CD4-positive, alpha-beta T cell treated with Interferon alpha-2 for 1 hour (primary cell): ENCODE data around the gene ANKRD6.

Source experiments
- DNase-seq, 2 donors: peaks; one replicate each; pipeline ENCODE4 v3.0.0-alpha.2; 2020 to 2022

Gene ANKRD6

DNA sequence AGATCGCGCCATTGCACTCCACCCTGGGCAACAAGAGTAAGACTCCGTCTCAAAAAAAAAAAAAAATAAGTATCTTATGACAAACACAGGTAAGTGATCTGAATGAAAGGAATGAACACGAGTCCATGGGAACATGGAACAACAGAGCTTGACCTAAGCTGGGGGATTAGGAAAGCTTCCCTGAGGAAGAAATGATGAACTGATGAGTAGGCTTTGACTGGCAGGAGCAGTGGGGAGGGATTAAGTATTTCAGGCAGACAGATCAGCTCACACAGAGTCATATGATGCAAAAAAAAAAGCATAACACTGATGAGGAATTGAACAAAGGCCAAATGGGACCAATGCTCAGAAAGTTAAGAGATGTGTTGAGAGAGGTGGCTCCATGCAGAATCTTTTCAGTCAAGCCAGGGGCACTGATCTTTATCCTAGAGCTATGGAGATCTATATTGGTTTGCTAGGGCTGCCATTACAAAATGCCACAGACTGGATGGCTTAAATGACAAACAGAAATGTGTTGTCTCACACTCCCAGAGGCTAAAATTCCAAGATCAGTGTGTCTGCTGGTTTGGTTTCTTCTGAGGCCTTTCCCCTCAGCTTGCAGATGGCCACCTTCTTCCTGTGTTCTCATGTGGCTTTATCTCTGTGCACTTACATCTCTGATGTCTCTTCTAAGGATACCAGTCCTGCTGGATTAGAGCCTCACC lies 85.6 kb downstream of the ANKRD6 start:
- no peak for DNase-seq

DNA sequence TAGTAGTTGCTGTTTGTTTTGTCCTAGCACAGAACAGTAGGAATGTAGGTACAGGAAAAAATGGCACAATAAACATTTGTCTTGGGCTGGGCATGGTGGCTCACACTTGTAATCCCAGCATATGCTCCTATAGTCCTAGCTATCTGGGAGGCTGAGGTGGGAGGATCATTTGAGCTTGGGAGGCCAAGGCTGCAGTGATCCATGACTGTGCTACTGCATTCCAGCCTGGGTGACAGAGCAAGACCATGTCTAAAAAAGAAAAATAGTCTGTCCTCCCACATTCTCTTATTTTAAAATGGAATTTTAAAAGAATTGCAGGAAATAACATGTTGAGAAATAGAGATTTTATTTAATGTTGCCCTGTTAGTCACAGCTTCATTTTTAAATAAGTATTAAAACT lies 87.8 kb downstream of the ANKRD6 start:
- DNase-seq = no peak

DNA sequence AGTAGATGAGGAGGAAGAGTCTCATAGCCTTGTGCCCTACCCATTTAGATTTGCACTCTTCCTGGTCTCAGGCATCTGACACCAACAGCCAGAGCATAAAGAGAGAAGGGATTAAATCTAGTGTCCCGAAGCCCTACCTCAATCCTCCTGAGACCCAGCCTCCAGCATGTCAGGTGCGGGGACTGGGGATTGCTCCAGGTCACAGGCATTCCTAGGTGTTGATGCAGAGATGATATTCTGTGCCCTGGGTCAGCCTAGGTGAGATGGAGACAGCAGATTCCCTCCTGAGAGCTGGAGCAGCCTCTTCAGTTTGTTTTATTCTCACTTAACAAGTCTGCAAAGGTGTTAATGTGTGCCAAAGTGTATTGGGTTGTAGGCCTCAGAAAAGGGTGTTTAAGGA lies 89.8 kb downstream of the ANKRD6 start:
- DNase-seq = no peak

DNA sequence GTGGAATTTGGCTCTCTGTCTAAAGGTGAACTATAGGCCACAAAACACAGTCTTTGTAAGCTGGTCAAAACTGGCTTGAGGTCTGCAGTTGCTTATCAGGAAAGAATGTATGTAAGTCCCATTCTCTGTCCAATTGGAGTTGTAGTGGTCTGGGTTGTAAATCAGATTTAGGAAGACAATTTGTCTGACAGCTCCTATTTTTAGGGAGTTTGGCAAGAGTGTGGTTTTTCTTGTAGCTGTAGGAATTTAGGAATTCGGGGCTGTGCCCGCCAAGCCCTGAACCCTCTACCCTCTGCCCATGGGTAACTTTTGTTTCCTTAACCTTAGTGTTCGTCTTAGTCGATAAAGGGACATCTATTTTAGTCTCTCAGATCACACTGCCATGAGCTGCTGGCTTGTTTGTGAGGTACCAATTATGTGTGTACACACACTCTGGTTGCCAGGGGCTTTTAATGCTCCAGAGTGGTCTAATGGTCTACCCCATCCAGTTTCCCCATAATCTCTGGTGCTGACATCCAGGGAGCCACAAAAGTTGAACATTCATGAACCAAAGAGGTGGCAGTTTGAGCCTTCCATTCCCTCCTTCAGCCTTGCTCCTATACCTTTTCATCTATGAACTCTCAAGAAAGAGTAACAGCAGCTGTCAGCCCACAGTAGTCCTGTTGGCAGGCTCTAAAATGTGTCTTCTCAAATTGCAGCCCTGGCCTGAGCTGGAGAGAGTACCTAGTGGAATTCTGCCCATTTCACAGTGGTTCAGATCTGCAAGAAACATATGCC lies 93.0 kb downstream of the ANKRD6 start:
- no peak for DNase-seq

DNA sequence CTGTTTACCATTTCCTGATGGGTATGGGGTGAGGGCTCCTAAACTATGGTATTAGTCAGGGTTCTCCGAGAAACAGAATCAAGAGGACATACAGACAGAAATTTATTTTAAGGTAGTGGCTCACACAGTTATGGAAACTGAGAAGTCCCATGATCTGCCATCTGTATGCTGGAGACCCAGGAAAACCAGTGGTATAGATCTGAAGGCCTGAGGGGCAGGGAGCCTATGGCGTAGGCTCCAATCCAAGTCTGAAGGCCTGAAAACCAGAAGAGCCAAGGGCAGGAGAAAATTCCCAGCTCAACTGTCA lies 93.6 kb downstream of the ANKRD6 start:
- DNase-seq = no peak

DNA sequence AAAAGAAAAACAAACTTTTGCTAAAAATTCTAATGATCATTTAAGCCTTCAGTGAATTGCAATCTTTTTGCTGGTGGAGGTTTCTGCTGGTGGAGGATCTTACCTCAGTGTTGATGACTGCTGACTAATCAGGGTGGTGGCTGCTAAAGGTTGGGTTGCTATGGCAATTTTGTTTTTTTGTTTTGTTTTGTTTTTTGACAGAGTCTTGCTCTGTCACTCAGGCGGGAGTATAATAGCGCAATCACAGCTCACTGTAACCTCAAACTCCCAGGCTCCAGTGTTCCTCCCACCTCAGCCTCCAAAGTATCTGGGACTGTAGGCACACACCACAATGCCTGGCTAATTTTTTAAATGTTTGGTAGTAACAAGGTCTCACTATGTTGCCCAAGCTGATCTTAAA lies 94.7 kb downstream of the ANKRD6 start:
- peak in 1 of 2 donors; percentile 16 for DNase-seq

DNA sequence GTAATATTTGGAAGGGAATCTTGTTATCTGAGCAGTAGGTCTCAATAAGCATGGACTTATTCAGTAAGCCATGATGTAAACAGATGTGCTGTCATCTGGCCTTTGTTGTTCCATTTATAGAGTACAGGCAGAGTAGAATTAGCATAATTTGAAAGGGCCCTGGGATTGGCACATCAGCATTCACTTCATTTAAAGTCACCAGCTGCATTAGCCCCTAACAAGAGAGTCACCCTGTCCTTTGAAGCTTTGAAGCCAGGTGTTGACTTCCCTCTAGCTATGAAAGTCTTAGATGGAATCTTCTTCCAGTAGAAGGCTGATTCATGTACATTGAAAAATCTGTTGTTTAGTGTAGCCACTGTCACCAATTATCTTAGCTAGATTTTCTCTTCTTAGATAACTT lies 95.9 kb downstream of the ANKRD6 start:
- DNase-seq = no peak

DNA sequence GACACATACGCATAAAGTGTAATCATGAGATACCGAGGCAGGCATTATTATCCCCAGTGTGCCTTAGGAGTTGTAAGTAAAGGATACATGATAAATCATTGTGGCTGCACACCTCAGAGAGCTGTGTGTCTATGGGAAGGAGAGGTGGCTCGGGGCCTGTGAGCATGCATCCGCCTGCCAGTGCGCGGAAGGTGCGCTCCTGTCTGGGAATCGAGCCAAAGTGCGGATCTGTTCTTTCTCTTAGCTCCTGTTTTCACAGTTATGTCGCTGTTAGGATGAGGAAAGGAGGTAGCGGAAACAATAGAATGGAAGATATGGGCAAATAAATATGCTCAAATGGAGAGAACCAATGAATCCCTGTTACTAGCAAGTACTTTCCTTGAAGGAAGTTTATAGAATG lies 98.0 kb downstream of the ANKRD6 start:
- DNase-seq = no peak

DNA sequence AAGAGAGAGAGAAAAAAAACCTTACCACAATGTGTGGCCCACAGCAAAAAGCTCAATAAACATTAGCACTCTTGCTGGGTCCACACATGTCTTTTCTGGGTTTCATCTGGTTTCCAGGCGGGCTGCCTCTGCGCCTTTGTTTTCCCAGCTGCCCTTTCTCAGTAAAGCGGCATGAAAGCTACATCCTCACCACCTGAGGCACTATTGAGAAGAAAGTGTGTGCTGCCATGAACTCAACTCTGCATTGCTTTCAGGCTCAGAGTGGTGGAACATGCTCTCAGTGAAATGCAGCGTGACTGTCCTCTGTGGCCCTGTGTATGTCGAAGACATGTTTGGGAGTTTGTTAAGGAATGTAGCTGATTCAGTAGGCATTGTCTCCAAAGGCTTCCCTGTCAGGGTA lies 103.3 kb downstream of the ANKRD6 start:
- no peak for DNase-seq

DNA sequence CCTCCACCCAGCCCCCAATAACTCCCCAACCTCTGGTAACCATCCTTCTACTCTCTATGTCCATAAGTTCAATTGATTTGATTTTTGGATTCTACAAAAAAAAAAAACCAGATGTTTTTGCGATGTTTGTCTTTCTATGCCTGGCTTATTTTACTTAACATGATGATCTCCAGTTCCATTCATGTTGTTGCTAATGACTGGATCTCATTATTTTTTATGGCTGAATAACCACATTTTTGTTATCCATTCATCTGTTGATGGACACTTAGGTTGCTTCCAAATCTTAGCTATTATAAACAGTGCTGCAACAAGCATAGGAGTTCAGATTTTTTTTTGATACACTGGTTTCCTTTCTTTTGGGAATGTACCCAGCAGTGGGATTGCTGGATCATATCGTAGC lies 106.8 kb downstream of the ANKRD6 start:
- DNase-seq = no peak

DNA sequence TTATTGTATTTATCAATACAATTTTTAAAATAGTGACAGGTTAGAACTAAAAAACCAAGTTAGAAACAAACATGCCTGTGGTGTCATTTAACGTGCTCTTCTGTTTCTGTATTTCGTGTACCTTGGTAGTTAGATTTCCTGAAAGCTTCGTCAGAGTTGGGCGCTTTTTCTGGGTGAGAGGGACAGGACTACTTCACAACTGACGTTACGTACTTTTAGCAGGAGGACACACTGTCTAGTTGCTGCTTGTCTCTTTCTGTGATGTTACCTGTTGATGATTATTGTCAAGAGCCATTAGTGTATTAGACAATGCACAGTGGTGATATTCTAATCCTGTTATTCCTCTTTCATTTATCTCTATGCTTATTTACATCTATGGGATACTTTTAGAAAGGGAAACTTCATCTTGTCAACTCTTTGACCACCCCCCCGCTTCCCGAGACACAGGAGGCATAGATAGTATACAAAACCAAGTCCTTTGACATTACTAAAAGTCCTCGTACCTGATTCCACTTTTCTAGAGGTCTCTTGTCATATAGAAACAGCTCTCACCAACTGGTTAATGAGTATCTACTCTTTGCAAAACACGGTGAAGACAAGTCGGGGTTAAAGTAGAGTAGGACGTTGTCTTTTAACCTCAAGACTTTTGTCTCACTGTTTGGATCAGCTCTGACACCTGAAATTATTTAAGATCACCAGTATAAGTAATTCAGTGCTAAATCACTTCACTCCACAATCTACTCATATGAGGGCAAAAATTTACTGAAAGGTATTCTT lies 109.3 kb downstream of the ANKRD6 start:
- no peak for DNase-seq

DNA sequence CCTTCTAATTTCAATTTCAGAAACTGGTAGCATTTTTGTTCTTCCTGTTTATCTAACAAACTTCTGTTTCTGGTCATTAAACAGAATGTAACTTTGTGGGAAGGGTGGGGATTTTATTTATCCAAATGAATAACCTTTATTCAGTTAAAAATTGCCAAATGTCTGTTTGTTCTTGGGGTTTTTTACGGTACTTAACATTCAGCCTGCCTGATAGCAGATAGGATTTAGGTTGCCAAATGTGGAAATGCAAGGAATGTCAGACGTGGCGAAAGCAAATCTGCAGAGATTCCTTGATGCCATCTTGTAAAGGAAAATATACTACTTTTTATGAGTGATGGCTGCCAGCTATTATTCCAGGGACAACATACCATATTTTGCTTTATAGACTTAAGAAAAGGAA lies 109.9 kb downstream of the ANKRD6 start:
- DNase-seq = no peak

DNA sequence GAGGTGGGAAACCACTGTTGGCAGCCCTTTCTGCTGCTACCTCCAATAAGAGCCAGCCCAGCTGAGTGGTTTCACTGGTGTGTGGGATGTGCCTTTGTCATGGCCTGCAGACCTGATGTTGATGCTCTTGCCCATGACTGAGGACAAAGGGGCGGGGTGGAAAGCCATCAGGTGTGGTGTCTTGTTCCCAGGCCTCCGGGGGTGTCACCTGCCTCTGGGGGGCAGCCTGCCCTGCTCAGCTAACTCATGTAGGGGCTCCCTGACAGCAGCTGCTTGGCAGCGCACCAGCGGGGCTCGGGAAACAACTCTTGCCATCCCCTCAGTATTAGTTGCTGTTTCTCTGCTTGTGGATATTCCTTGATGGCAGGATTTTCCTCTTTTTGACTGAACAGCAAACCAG lies 114.3 kb downstream of the ANKRD6 start:
- DNase-seq = no peak

DNA sequence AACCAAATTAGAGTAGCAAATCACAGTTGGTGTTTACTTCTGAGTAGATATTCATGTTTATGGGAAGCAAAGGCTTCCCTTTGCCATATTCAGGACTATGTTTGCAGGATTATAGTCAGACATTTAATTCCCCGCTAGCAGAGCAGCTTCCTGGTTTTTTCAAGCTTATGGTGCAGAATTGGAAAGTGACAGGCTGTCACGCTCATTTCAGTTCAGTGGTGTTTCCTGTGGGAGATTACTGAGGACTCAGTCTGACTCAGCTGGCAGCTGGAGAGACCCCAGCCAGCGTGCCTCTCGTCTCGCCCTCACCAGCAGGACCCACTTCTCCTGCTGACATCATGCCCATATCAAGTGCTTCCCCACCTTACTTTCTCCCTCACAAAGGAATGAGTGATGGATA lies 120.5 kb downstream of the ANKRD6 start:
- DNase-seq = no peak

DNA sequence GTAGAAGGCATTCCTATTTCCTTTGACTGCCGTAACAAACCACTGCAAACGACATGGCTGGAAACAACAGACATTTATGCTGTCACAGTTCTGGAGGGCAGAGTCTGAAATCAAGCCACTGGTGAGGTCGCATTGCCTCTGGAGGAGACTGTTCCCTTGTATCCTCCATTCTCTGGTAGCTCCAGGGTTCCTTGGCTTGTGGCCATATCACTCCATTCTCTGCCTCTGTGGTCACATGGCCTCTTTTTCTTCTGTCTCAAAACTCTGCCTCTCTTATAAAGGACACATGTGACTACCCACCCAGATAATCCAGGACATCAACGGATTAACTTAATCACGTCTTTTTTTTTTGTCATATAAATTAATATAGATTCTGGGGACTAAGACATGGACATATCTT lies 121.2 kb downstream of the ANKRD6 start:
- DNase-seq = no peak

DNA sequence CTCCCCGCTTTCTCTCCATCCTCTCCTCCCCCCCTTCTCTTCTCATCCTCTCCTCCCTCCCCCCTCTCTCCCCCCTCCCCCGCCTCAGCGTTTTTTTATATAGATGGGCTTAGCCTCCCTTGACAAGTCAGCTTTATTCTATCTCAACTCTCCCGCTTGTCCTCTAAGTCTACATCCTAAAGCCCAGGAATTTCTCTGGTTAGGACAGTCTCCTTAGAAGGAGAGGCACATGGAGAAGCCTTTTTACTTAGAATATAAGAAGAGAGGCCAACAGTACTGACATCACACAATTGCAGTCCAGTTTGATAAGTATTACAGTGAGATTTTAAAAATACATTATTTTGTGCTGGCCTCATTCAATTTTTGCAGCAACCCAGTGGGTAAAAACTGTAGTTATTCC lies 122.1 kb downstream of the ANKRD6 start:
- DNase-seq = no peak

DNA sequence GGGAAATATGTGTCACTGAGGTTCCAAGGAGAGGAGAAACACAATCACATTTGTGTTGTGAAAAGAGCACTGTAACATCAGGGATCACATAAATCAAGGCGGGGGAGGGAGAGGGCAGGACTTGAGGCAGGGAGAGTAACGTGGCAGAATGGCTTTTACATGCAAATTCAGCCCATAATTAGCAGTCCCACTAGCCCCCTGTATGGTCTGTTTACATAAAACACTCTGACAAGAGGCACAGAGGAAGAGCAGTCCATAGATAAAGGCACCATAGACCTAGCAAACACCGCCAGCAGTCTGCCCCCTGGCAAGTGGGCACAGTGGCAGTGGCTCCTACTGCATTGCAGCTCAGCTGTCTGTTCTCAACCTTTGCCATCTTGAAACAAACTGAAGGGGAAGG lies 122.9 kb downstream of the ANKRD6 start:
- no peak for DNase-seq

DNA sequence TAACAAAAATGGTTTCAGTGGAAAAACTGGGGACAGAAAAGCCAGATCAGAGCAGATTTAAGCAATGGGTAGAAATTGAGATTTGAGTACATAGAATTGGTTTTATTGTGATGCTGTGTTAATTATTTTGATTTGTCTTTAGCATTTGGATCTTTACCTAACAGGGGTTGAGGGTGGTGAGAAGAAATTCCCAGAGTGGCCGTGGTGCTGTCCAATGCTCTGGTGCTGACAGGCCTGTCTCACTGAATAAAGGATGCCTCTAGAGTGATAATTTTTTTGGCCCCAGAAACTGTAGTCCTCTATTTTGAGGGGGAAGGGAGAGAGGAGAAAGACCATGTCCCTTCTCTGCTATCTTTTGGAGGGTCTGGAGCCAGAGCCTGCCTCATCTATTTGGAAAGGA lies 126.5 kb downstream of the ANKRD6 start:
- no peak for DNase-seq

DNA sequence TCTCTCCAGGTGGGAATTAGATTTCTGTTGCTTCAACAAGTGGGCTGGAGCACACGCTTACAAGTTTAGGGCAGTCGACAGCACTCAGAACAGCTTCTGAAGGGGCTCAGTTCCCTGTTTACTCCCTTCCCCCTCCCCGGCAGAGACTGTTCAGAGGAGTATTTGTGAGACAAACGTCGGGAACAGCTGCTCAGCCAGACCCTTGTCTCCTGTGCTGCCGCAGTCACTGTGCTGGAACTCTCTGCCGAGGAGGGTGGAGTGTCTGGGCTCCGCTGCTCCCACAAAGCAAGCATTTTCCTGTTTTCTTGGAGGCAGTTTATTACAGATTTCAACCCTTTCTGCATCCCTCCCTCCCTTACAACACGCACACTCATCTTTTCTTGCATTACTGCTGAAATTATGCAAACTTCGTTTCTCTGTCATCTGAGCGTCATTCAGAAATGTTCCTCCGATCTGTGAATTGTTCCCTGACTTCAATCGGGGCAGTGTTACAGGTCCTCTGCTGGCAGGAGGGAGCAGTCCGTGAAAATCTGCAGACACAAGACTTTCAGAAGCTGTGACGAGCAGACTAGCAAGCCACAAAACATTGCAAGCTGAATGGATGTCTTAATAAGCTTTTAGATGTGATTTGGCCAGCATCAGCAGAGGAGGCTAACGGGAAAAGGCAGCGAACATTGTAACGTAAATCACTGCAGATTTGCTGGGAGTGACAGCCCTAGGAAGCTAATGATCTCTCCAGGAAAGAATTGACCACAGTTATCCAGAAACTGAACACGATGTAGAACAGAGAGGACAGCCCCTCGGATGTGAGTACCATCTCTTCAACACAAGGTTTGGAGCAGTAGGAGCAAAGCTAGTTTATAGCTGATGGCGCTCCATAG lies 129.4 kb downstream of the ANKRD6 start:
- DNase-seq = no peak

DNA sequence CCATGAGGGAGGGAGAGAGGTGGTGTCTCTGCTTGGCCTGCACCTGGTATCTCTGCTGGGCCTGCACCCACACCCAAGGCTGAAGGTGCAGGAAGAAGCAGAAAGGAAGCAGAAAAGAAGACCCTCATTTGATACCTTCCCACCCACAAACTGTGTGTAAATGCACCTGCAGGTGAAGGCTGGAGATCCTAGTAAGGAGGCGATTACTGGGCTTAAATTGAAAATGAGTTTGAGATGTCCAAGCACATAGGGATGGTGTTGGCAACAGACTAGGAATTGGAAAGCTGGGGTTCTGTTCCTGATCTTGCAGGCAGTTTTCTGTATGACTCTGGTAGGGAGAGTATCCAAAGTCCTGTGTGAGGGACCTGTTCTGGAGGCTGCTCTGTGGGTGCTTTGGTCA lies 130.9 kb downstream of the ANKRD6 start:
- DNase-seq = no peak

DNA sequence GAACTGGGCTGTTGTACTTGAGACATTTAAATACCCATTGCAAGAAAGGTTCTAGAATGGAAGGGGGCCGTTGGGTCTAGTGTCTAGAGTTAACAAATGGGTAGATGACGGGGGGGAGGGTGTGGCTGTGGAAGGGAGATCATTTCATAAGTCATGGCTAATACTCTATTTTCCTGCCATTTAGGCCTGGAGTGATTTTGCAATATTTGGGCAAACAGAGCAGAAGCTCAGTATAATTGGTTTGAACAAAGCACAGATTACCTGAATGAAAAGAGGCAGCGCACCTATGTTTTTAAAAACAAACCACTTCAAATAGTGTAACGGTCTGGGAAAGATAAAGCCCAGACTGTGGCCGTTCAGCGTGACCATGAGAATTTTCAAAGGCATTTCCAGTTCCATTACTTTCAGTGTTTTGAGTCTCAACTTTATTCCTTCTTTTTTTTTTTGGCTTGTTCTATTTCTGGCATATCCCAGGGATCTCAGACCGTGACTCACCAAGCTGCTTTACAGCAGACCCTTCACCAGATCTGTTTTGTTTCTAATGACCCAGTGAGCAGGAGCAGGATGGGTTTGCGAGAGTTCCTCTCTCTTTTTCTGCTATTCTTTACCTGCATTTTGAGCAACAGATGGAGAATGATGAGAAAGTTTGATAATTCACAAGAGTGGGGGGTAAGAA lies 131.9 kb downstream of the ANKRD6 start:
- DNase-seq = no peak

DNA sequence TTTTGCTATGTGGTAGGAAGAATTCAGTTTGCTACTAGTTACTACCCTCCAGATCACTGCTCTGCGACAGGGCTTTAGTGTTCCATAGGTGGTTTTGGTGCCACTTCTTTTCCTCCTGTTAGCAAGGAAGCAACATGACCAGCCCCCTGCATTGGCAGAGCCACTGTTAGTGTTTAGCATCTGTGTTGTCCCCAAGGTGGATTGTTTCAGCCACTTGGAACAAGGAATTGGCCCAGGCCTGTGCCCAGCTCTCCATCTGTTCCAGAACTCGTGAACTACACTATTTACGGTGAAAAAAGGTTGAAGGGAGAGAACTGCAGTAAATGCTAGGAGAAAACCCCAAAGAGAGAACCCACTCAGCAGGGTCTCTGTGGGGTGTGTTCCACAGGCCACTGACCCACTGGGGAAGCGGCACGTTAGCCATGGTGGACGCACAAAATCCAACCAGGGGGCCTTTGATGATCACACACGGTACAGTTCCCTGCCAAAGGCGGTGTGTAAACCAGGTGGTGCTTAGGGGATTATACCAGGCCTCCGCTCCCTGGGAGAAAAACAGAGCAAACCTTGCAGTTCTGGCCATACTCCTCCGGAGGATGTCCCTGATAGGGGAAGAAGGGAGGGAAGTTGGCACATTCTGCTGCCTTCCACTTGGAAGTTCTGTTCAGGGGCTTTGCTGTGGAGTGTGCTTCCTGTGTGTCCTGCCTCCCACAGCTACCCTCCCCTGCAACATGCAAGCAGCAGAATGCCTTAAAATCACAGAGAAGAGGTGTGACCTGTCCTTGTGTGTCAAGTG lies 133.3 kb downstream of the ANKRD6 start:
- DNase-seq = no peak
